Measurements from ENCODE around the gene ACY1. TPM values are rescaled to one million over a fixed set of nuclear protein-coding genes. Genes with fewer than 3 reads are reported as not detected.

Gene ACY1
- total RNA-seq, 1 donor from 2014 or later = 21.9 TPM

GRCh38 chr3:51961011-51961410, 22.3 kb upstream of the ACY1 start:
- intact Hi-C loops (cut with DNase I) = no loop called here
- DNase-seq (ENCODE audit: low spot score) (no peak), ATAC-seq (no peak)

- DNase-seq (ENCODE audit: low spot score) (no peak), ATAC-seq (no peak)
- intact Hi-C loops (cut with DNase I) = no loop called here
These were observed 21.4 kb upstream of the ACY1 start for GRCh38 chr3:51961602-51962569.

DNA sequence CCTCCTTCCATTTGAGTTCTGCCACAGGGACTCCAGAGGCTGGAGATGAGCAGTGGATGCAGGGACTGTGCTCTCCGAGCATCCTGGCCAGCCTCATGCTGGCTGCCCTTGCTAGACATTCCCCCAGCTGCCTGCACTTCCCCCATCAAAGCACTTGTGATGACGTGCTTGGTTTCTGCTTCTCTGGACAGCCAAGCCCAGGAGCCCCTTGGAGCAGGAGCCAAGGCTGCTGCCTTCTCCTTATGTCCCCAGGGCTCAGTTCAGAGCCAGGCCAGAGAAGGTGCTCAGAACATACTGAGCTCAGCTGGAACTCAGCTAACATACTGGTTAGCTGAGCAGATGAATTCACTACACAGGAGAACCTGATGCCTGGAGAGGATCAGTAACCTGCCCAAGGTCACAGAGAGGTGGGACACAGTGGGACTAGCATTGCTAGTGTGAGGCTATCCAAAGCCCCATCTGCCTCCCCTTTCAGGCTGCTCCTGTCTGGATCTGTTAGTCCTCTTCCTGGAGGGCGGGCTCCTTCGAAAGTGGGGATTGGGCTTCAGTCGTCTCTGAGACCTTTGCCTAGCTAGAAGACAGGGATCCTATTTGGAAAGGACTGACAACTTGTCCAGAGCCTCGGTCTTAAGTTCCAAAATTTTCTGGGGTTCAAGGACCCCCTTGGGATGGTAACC, 20.3 kb upstream of the ACY1 start:
- intact Hi-C loops (cut with DNase I) = no loop called here

GRCh38 chr3:51963951-51964451, 19.3 kb upstream of the ACY1 start:
- DNase-seq (ENCODE audit: low spot score) = no peak
- ATAC-seq = no peak
- intact Hi-C loops (cut with DNase I) = no loop called here

More for the DNA sequence above, 20.3 kb upstream of the ACY1 start:
- peak; percentile 3 for ATAC-seq
- DNase-seq (ENCODE audit: low spot score) = no peak

DNA sequence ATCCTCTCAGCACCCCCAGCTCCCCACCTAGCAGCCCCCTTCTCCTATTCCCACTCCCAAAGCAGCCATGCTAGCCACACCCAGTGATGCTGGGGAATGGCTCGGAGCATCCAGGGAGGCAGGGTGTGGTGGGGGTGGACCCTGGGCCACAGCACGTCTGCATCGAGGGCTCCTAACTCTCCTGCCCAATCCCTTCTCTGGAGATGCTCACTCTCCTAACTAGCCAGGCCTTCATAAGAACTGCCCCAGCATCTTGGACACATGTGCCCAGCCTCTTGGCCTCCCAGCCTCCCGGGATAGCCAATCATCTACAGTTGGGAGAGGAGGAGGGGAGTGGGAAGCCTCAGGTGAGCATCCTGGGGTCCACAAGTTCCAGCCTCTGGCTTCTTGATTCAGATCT, 18.8 kb upstream of the ACY1 start:
- no peak for DNase-seq (ENCODE audit: low spot score)
- intact Hi-C loops (cut with DNase I) = no loop called here
- ATAC-seq = no peak

GRCh38 chr3:51966016-51966415, 17.3 kb upstream of the ACY1 start:
- intact Hi-C loops (cut with DNase I) = no loop called here
- DNase-seq (ENCODE audit: low spot score) (no peak), ATAC-seq (peak; percentile 45)

DNA sequence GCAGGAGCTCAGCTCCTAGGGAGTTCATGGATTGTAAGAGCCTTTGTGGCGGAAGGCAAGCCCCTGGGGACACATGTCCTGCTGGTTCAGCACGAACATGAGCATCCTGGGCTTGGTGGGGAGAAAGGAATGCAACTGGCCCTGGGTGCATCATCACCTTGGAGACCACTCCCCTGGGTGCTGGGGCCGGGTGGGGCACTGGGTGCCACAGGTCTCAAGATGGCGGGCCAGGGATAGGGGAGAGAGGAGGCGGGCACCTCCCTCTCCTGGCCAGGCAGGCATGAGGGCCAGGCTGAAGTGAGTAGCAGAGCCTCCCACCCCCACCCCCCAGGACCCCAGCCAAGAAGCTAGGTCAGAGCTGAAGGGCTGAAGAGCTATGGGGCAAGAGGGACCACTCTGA, 16.8 kb upstream of the ACY1 start:
- no peak for DNase-seq (ENCODE audit: low spot score)
- intact Hi-C loops (cut with DNase I) = no loop called here
- peak; percentile 2 for ATAC-seq

GRCh38 chr3:51966922-51967383, 16.4 kb upstream of the ACY1 start:
- ATAC-seq (peak; percentile 1), DNase-seq (ENCODE audit: low spot score) (no peak)
- intact Hi-C loops (cut with DNase I) = no loop called here

DNA sequence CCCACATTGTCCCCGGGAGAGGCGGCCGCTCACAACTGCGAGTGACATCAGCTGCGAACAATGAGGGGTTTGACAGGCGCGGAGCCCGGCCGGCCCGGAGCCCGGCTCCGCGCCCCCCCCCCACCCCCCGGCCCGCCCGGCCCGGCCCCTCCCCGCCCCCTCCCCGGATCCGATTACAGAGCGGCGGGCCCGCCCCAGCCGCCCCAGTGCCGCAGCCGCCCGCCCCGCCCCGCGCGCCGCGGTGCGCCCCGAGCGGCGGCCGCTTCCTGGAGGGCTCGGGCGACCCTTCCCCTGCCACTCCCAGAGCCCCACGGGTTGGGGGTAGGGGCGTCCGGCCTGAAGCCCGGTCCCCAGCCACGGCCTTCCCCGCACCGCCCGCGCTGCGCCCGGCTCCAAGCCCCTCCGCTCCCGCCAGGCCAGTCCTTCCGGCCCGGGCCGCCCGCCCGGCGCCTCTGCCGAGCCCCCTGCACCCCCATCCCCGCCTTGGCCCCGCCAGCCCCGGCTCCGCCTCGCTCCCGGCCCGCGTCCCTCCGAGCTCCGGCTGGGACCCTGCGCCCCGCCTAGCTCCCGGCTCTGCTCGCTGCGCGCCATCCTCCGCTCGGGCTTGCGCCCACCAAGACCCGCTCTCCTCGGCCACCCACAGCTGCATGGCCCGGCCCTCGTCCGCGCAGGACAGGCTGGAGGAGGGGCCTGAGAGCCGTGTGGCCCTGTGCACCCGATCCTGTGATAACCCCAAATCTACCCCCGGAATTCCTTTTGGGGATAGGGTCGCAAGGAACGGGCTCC, 15.8 kb upstream of the ACY1 start, which contains the start of gene PCBP4:
Gene PCBP4 (minus strand): TSS at position 71 of the 786 bp plus-strand sequence. CDS start 6,214 bp downstream, outside the sequence.
- intact Hi-C loops (cut with DNase I) = no loop called here
- DNase-seq (ENCODE audit: low spot score) = peak; percentile 85
- peak; percentile 63 for ATAC-seq

- no peak for DNase-seq (ENCODE audit: low spot score)
- ATAC-seq = peak; percentile 2
- intact Hi-C loops (cut with DNase I) = no loop called here
These were observed 15.1 kb upstream of the ACY1 start for GRCh38 chr3:51968170-51968775.

GRCh38 chr3:51968883-51969678, 14.3 kb upstream of the ACY1 start:
- DNase-seq (ENCODE audit: low spot score) = no peak
- intact Hi-C loops (cut with DNase I) = no loop called here
- no peak for ATAC-seq

DNA sequence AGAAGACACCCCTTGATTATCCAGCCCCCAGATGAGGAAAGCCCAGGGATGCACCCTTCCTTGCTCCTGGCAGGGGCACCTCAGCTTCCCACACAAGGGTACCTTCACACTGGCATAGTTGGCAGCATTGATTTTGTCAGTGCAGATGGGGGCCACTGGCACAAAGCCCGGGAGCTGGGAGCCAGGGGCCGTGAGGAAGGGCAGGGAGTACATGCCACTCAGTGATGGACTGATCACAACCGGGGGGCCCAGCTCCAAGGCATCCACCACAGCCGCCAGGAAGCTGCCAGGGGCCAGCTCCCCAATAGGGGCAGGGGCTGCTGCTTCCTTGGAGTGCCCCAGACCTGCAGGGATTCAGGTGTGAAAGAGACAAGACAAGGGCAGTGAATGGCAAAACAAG, 13.5 kb upstream of the ACY1 start:
- DNase-seq (ENCODE audit: low spot score) = no peak
- ATAC-seq = no peak
- intact Hi-C loops (cut with DNase I) = no loop called here

DNA sequence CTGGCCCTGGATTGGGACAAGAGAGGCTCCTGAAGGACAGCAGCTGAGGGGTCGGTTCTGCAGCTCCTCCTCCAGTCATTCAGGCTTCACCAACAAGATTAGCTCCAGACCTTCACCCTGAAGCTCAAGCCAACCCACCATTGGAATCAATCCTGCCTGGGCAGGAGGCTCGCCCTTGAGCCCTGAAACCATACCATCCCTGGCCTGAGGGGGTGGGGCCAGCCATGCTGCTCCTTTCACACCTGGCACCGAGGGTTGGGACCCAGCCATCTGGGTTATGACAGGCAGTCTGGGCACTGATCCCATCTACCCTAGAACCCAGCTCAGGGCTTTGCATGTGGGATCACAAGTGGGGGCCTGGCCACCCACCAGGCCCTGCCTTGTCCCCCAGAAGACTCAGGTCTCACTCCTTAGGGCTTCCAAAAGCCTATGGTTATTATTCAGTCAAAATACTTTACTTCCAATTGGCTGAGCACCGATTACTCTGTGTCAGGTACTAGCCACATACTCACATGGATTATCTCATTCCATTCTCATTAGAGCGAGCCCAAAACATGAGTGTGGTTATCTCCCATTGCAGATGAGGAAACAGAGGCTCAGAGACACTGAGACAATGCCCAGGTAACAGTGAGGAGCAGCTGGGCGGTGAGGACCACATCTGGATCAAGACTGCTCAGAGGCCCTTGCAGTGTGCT, 12.6 kb upstream of the ACY1 start:
- intact Hi-C loops (cut with DNase I) = no loop called here
- no peak for DNase-seq (ENCODE audit: low spot score)
- ATAC-seq = no peak

GRCh38 chr3:51971350-51971749, 12.0 kb upstream of the ACY1 start:
- DNase-seq (ENCODE audit: low spot score) (no peak), ATAC-seq (no peak)
- intact Hi-C loops (cut with DNase I) = no loop called here

- ATAC-seq = peak; percentile 31
- DNase-seq (ENCODE audit: low spot score) = peak; percentile 71
These were observed 8.9 kb upstream of the ACY1 start for GRCh38 chr3:51974277-51974962.

GRCh38 chr3:51974963-51975851, 8.1 kb upstream of the ACY1 start, which contains the start of gene ABHD14A:
Gene ABHD14A (plus strand): TSS chr3:51975064. CDS start chr3:51975136, 72 bp downstream.
- intact Hi-C loops (cut with DNase I) = no loop called here
- ATAC-seq = peak; percentile 81
- DNase-seq (ENCODE audit: low spot score) = peak; percentile 81

More at GRCh38 chr3:51974277-51974962, 8.9 kb upstream of the ACY1 start:
- intact Hi-C loops (cut with DNase I) = no loop called here

Data from sciatic nerve (tissue), 2 donors.